A549 (cell line): ENCODE measurements around the gene TAF4B.

ENCODE experiments used
- BHLHE40 ChIP-seq: IDR thresholded peaks from 2 replicates; pipeline ENCODE4 v1.6.1; 2012; ENCODE audit warnings: low read depth, low read length, inconsistent platforms
- CHD2 ChIP-seq: fragments of 150-350 bp; IDR thresholded peaks from 2 replicates; pipeline ENCODE4 v1.6.1; 2014; ENCODE audit warnings: low read length; ENCODE audit not compliant: partially characterized antibody
- CHD4 ChIP-seq: fragments of 200-600 bp; sonication (generic); IDR thresholded peaks from 2 replicates; pipeline ENCODE4 v1.6.1; 2016; ENCODE audit warnings: antibody characterized with exemption, mild to moderate bottlenecking, borderline replicate concordance
- CTCF ChIP-seq: fragments of >200 bp; sonication (Bioruptor Twin); formaldehyde crosslinking; IDR thresholded peaks from 3 replicates; pipeline ENCODE4 v1.5.1; 2016
- EP300 ChIP-seq, 2 experiments: fragments of >200 bp; sonication (Bioruptor Twin); formaldehyde crosslinking; IDR thresholded peaks; 2 replicates in 1 of 2; 3 replicates in 1 of 2; pipeline ENCODE4 v1.6.1; 2016 to 2017
- HMGXB4 ChIP-seq: fragments of 250-450 bp; sonication (Bioruptor Pico); IDR thresholded peaks from 2 replicates; pipeline ENCODE4 v1.5.0; 2021; ENCODE audit warnings: mild to moderate bottlenecking, moderate library complexity, borderline replicate concordance
- JUN ChIP-seq, 2 experiments: fragments of >200 bp; sonication (Bioruptor Twin); formaldehyde crosslinking; IDR thresholded peaks; 2 replicates in 1 of 2; 3 replicates in 1 of 2; pipeline ENCODE4 v1.6.1; 2016 to 2017
- KDM1A ChIP-seq: fragments of 200-600 bp; sonication (generic); IDR thresholded peaks from 2 replicates; pipeline ENCODE4 v1.6.1; 2016; ENCODE audit warnings: low read depth, mild to moderate bottlenecking
- MAFK ChIP-seq: fragments of 450-650 bp; IDR thresholded peaks from 2 replicates; pipeline ENCODE4 v1.6.1; 2014; ENCODE audit not compliant: partially characterized antibody
- MAZ ChIP-seq: fragments of 150-350 bp; IDR thresholded peaks from 2 replicates; pipeline ENCODE4 v1.6.1; 2014; ENCODE audit warnings: antibody characterized with exemption, low read depth, low read length, borderline replicate concordance
- POLR2A ChIP-seq: IDR thresholded peaks from 2 replicates; pipeline ENCODE4 v1.6.1; 2012; ENCODE audit warnings: mild to moderate bottlenecking, low read length
- RAD21 ChIP-seq, 2 experiments: fragments of >200 bp in 1 of 2; sonication (Bioruptor Twin) in 1 of 2; formaldehyde crosslinking in 1 of 2; IDR thresholded peaks in 1 of 2; conservative IDR thresholded peaks in 1 of 2; 2 replicates in 1 of 2; 3 replicates in 1 of 2; pipeline ENCODE4 v1.6.1; 2012 to 2018; ENCODE audit warnings: inconsistent platforms in 1 of 2
- SMC3 ChIP-seq: fragments of >200 bp; sonication (Bioruptor Twin); formaldehyde crosslinking; IDR thresholded peaks from 3 replicates; pipeline ENCODE4 v1.6.1; 2018; ENCODE audit warnings: inconsistent platforms

- TF ChIP-seq CTCF (no peak), POLR2A (no peak), HMGXB4 (no peak), SMC3 (no peak), BHLHE40 (no peak), JUN (IDR thresholded peaks at IDR 0.05) (no peak), CHD2 (no peak), MAZ (no peak), MAFK (no peak), EP300 (IDR thresholded peaks at IDR 0.05) (no peak), CHD4 (no peak), RAD21 (conservative IDR thresholded peaks at IDR 0.05 in 1 of 2, IDR thresholded peaks at IDR 0.05 in 1 of 2) (no peak), KDM1A (no peak)
These were observed 182.8 kb downstream of the TAF4B start for GRCh38 chr18:26409091-26409490.
